ENCODE data around the gene NXNL1.

Gene NXNL1

GRCh38 chr19:17406046-17406886 lies 54.5 kb downstream of the NXNL1 start:
- peaks cover 16% of the 10 kb centered on the region for H3K36me3 ChIP-seq (ENCODE audit: control insufficient read depth, insufficient read depth, low read length)
- no peak for DNase-seq (ENCODE audit: extremely low read depth, insufficient read length)
- TF ChIP-seq CTCF (IDR thresholded peaks at IDR 0.05; ENCODE audit: insufficient read depth, low read length, poor library complexity, severe bottlenecking) = no peak
- H3K27me3 ChIP-seq (replicated peaks; ENCODE audit: control insufficient read depth, insufficient read depth, low read length) = no peaks in the 10 kb centered on the region
- H3K4me3 ChIP-seq (replicated peaks; ENCODE audit: low read depth, low read length) = peak overlapping the region; percentile 98
